CD4-positive, alpha-beta T cell (primary cell): ENCODE measurements around the gene MINDY1. TPM values are rescaled to one million over a fixed set of nuclear protein-coding genes. Genes with fewer than 3 reads are reported as not detected.

Experiments used
- ATAC-seq: fragments of 200-7000 bp; cut with Tn5 transposase; one replicate; pipeline ENCODE4 v1.10.0; 2022; ENCODE audit warnings: mild to moderate bottlenecking; ENCODE audit not compliant: poor library complexity
- CTCF ChIA-PET: fragments of 350-600 bp; sonication (Branson Sonifier 250); formaldehyde crosslinking; loops from one replicate; lab custom pipeline; 2021; ENCODE audit warnings: antibody characterized with exemption, inconsistent platforms; lab: Charles Lee
- POLR2A ChIA-PET: fragments of 350-600 bp; sonication (Branson Sonifier 250); formaldehyde crosslinking; loops from one replicate; lab custom pipeline; 2021; ENCODE audit warnings: antibody characterized with exemption, inconsistent platforms; lab: Charles Lee
- DNase-seq, 14 experiments: peaks; one replicate each; pipeline ENCODE4 v3.0.0-alpha.2; 2013 to 2020; ENCODE audit warnings: mixed read lengths in 2 of 14
- H3K27ac ChIP-seq, 2 donors: one replicate each; pipeline versions ENCODE4 v1.5.1 to v1.7.0; 2013; ENCODE audit warnings: low read length in 2 of 2, low read depth in 1 of 2, mild to moderate bottlenecking in 1 of 2
- H3K27me3 ChIP-seq, 2 experiments: 1 replicate in 1 of 2; 2 replicates in 1 of 2; pipeline versions ENCODE4 v1.6.1 to v1.7.0; 2013; ENCODE audit warnings: low read length in 2 of 2, control low read depth in 1 of 2, mild to moderate bottlenecking in 1 of 2, moderate library complexity in 1 of 2; ENCODE audit not compliant: insufficient read depth in 2 of 2, control insufficient read depth in 1 of 2
- H3K36me3 ChIP-seq: one replicate; pipeline ENCODE4 v1.6.1; 2013; ENCODE audit warnings: low read length, control low read depth; ENCODE audit not compliant: insufficient read depth
- H3K4me1 ChIP-seq: one replicate; pipeline ENCODE4 v1.6.1; 2013; ENCODE audit warnings: low read length, control low read depth; ENCODE audit not compliant: insufficient read depth
- H3K4me3 ChIP-seq: one replicate; pipeline ENCODE4 v1.5.1; 2013; ENCODE audit warnings: mild to moderate bottlenecking, low read length, moderate library complexity
- H3K9me3 ChIP-seq, 2 experiments: 1 replicate in 1 of 2; 2 replicates in 1 of 2; pipeline versions ENCODE4 v1.6.1 to v1.7.0; 2013; ENCODE audit warnings: low read length in 2 of 2, mild to moderate bottlenecking in 2 of 2, control low read depth in 1 of 2, moderate library complexity in 1 of 2; ENCODE audit not compliant: control insufficient read depth in 1 of 2, insufficient read depth in 1 of 2
- H3K27ac Mint-ChIP-seq: one replicate; pipeline ENCODE4 v1.8.0; 2020; ENCODE audit warnings: mixed read lengths
- H3K27me3 Mint-ChIP-seq: one replicate; pipeline ENCODE4 v1.8.0; 2021; ENCODE audit warnings: mixed read lengths
- H3K36me3 Mint-ChIP-seq: one replicate; pipeline ENCODE4 v1.8.0; 2021; ENCODE audit warnings: low read depth, mixed read lengths
- H3K4me1 Mint-ChIP-seq: one replicate; pipeline ENCODE4 v1.8.0; 2021; ENCODE audit warnings: low read depth, mixed read lengths
- H3K4me3 Mint-ChIP-seq: one replicate; pipeline ENCODE4 v1.8.0; 2020; ENCODE audit warnings: mild to moderate bottlenecking, mixed read lengths
- H3K9me3 Mint-ChIP-seq: one replicate; pipeline ENCODE4 v1.8.0; 2020; ENCODE audit warnings: mixed read lengths
- intact Hi-C, 2 experiments: fragments of 100-400 bp; cut with DNase I in 1 of 2; cut with micrococcal nuclease in 1 of 2; formaldehyde crosslinking; loops; one replicate each; pipeline versions ENCODE4 v1.15.1 to v1.9.0; 2023 to 2025; cut with DNase I, micrococcal nuclease
- total RNA-seq, 174 experiments: library from RNA in 2 of 174; stranded (reverse) in 2 of 174; gene quantifications; one replicate each; pipeline ENCODE4 v1.2.3 and lab custom pipeline; 2021 to 2026
- TF ChIP-seq, protein P1 (sequence below): fragments of 200-600 bp; IDR thresholded peaks from one replicate; pipeline ENCODE4 v1.8.0; 2022; ENCODE audit warnings: antibody characterized with exemption, mild to moderate bottlenecking

The MINDY1 gene
- total RNA-seq, 2 experiments from 2014 or later: 7.8 to 9.2 TPM

DNA sequence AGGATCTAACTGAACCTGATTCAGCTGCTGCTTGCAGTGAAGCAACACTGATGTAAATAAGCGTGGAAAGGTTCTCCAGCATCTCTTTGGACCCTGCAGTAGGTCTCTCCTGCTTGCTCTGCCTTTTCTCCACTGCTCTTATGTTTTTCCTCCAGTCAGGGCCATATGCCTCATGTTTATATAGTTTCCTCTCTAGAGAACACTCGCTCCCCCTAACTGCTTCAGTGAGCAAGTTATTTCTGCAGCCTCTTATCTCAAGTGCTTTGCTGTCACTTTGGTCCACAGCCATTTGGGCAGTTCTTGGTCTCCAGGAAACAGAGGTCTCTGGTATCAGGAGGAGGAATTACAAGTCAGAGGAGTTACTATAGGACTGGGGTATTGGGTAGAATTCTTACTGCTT lies 6.8 kb upstream of the MINDY1 start:
- H3K27ac Mint-ChIP-seq: no peak overlapping the region
- TF ChIP-seq, protein P1, sequence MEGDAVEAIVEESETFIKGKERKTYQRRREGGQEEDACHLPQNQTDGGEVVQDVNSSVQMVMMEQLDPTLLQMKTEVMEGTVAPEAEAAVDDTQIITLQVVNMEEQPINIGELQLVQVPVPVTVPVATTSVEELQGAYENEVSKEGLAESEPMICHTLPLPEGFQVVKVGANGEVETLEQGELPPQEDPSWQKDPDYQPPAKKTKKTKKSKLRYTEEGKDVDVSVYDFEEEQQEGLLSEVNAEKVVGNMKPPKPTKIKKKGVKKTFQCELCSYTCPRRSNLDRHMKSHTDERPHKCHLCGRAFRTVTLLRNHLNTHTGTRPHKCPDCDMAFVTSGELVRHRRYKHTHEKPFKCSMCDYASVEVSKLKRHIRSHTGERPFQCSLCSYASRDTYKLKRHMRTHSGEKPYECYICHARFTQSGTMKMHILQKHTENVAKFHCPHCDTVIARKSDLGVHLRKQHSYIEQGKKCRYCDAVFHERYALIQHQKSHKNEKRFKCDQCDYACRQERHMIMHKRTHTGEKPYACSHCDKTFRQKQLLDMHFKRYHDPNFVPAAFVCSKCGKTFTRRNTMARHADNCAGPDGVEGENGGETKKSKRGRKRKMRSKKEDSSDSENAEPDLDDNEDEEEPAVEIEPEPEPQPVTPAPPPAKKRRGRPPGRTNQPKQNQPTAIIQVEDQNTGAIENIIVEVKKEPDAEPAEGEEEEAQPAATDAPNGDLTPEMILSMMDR: no peak
- ATAC-seq: no peak

DNA sequence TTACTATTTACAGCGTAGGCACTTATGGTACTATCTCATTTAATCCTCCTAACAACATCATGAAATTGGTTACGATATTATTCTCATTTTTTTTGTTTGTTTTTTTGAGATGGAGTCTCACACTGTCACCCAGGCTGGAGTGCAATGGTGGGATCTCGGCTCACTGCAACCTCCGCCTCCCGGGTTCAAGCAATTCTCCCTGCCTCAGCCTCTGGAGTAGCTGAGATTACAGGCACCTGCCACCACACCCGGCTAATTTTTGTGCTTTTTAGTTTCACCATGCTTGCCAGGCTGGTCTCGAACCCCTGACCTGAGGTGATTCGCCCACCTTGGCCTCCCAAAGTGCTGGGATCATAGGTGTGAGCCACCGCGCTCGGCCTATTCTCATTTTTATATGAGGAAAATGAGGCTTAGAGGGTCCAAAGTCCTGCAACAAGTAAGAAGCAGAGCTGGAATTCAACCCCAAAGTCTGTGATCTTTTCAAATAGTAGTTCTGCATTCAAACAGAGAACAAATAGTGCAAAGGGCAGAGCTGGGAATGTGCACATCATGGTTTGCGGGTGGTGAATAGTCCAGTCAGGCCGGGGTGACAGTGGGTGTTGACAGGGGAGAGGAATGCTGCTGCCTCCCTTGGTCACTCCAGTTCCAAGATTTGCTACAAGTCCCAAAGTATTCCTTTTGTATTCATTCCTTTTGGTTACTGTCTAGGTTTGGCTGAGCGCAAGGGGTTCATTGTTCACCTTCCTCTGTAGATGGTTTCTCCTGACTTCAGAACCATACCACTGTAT lies 6.2 kb upstream of the MINDY1 start:
- H3K9me3 ChIP-seq: no peaks in the 10 kb centered on the region
- no peaks in the 10 kb centered on the region for H3K27me3 ChIP-seq
- Mint-ChIP-seq H3K36me3 (peaks cover 44% of the 10 kb centered on the region), H3K27me3 (no peaks in the 10 kb centered on the region), H3K27ac (no peak overlapping the region), H3K9me3 (no peaks in the 10 kb centered on the region), H3K4me1 (peaks cover 58% of the 10 kb centered on the region), H3K4me3 (peak overlapping the region; percentile 1)
- DNase-seq (no peak), ATAC-seq (no peak)
- intact Hi-C loops: loop anchor here in 1 of 2 experiments (10.0 kb wide), 1 partner anchor 242 kb away; the partner anchor contains the start of gene PSMD4
- ChIA-PET CTCF (interaction anchor here (1.1 to 1.5 kb wide), 3 partner anchors 12 to 58 kb away, joined by 3 to 4 read pairs (median 3); partner anchors contain the start of genes CDC42SE1 and GABPB2), POLR2A (interaction anchor here (1.2 to 1.3 kb wide), 2 partner anchors 11 to 177 kb away, joined by 3 to 5 read pairs; partner anchors contain the start of gene VPS72)
- TF ChIP-seq, protein P1: no peak
- H3K4me3 ChIP-seq: no peak overlapping the region
- peaks cover 30% of the 10 kb centered on the region for H3K36me3 ChIP-seq
- no peak overlapping the region for H3K27ac ChIP-seq
- H3K4me1 ChIP-seq: peaks cover 43% of the 10 kb centered on the region

More for the DNA sequence above, 6.8 kb upstream of the MINDY1 start:
- peaks cover 51% of the 10 kb centered on the region for H3K4me1 Mint-ChIP-seq
- Histone ChIP-seq H3K4me3 (no peak overlapping the region), H3K9me3 (no peaks in the 10 kb centered on the region), H3K27ac (no peak overlapping the region), H3K4me1 (peaks cover 41% of the 10 kb centered on the region), H3K27me3 (no peaks in the 10 kb centered on the region), H3K36me3 (peaks cover 36% of the 10 kb centered on the region)
- no peaks in the 10 kb centered on the region for H3K27me3 Mint-ChIP-seq
- DNase-seq: no peak
- peak overlapping the region; percentile 1 for H3K4me3 Mint-ChIP-seq
- ChIA-PET CTCF (interaction anchor here (1.2 kb wide), 1 partner anchor 11 kb away, joined by 3 read pairs; no protein-coding TSS in a partner anchor), POLR2A (no interaction called here)
- intact Hi-C loops: loop anchor here in 1 of 2 experiments (10.0 kb wide), 1 partner anchor 241 kb away; the partner anchor contains the start of gene PSMD4
- H3K36me3 Mint-ChIP-seq: peaks cover 44% of the 10 kb centered on the region
- H3K9me3 Mint-ChIP-seq: no peaks in the 10 kb centered on the region

DNA sequence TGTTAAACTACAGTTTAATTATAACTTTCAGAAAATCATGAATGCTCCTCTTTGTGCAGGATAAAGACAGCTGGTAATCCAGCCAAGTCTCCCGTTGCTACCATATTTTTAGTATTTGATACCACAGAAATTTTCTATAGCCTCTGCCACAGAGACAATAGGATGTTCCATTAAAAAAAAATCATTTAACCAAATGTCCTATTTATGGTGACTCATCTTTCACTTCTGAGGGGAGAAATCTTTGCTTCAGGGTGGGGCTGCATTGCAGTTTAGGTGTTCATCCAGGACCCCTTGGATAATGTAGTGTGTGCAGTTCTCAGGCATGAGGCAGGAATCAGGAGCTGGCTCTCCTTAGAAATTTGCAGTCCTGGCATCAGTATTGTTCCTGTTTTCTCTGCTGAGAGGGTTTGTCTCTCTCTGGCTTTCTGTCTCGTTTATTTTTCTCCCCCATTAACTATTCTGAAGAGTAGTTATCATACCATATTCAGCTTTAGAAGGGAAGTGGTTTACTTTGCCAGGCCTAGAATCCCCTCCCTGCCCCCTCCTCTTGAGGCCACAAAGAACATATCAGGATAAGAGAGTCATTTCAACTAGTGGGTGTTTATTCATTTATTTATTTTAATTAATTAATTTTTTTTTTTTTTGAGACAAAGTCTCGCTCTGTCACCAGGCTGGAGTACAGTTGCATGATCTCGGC lies 4.6 kb upstream of the MINDY1 start:
- Mint-ChIP-seq H3K36me3 (peaks cover 42% of the 10 kb centered on the region), H3K4me1 (peaks cover 74% of the 10 kb centered on the region), H3K4me3 (peak overlapping the region; percentile 54), H3K9me3 (no peaks in the 10 kb centered on the region), H3K27ac (peak overlapping the region; percentile 75), H3K27me3 (no peaks in the 10 kb centered on the region)
- ChIA-PET CTCF (interaction anchor here (1.5 to 2.0 kb wide), 2 partner anchors 13 to 60 kb away, joined by 4 to 14 read pairs; partner anchors contain the start of gene GABPB2), POLR2A (interaction anchor here (1.0 to 1.3 kb wide), 3 partner anchors 13 to 179 kb away, joined by 3 to 5 read pairs (median 3); partner anchors contain the start of gene VPS72)
- intact Hi-C loops: loop anchor here in 1 of 2 experiments (10.0 kb wide), 1 partner anchor 243 kb away; the partner anchor contains the start of gene PSMD4
- no peaks in the 10 kb centered on the region for H3K27me3 ChIP-seq
- peaks cover 59% of the 10 kb centered on the region for H3K4me1 ChIP-seq
- ATAC-seq (no peak), DNase-seq (peak in 1 of 14 experiments; percentile 9)
- H3K9me3 ChIP-seq: no peaks in the 10 kb centered on the region
- H3K4me3 ChIP-seq: no peak overlapping the region
- H3K27ac ChIP-seq: no peak overlapping the region
- TF ChIP-seq, protein P1: no peak
- peaks cover 20% of the 10 kb centered on the region for H3K36me3 ChIP-seq
